ENCODE results near the gene ANGPTL7. TPM values are rescaled to one million over a fixed set of nuclear protein-coding genes. Genes with fewer than 3 reads are reported as not detected.
A peak's percentile ranks its signal among the peaks of the same experiment; 100 is the strongest.

The ANGPTL7 gene
- total and polyA plus RNA-seq, 2 of the 8 experiments (the other 6 are each of a cell fraction or from before 2014, with no cell fraction given) = not detected

DNA sequence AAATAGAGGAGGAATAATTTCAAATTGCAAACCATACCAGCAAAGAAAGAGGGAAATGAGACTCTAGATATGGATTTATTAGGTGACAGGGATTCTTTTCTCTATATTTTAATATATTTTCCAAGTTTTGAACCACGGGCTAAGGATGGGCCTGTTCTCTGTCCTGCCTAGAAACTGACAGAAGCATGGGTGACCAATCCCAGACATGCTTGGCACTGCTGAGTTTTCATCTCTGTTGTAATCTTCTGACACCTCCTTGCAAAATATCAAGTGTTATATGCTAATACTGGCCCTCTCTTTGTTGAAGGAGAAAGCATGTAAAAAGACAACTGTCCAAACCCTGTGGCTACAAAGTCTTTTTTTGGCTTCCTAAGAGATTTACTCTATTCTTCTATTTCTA lies 774 bp upstream of the ANGPTL7 start:
- H4K8ac ChIP-seq (ENCODE audit: extremely low read depth, insufficient read depth, low read length) = no peak overlapping the region
- no peak overlapping the region for H3K56ac ChIP-seq (replicated peaks; ENCODE audit: insufficient read length, low read depth, low read length)
- peaks cover 3% of the 10 kb centered on the region; the same call in 1 of the 2 replicates for H3K79me1 ChIP-seq (ENCODE audit: low read depth, low read length)
- H3K9me3 ChIP-seq (ENCODE audit: insufficient read depth in 2 of 2, low read depth in 1 of 2, low read length in 1 of 2) = no peaks in the 10 kb centered on the region
- H3K27ac ChIP-seq (ENCODE audit: low read depth, low read length) = no peak overlapping the region
- FAIRE-seq (no peak), DNase-seq (ENCODE audit: low read depth in 1 of 2, low spot score in 2 of 2) (no peak)
- TF ChIP-seq CBX5 (IDR thresholded peaks at IDR 0.05; ENCODE audit: low read depth, low read length) (no peak), RFX5 (IDR thresholded peaks at IDR 0.05; ENCODE audit: borderline replicate concordance, low read depth, low read length) (peak; percentile 48; the same call in 1 of the 2 replicates)
- H4K20me1 ChIP-seq (replicated peaks in 1 of 2; ENCODE audit: control insufficient read depth in 1 of 2, insufficient read depth in 2 of 2, low read length in 2 of 2) = peaks cover 0 to 11% of the 10 kb centered on the region in 2 experiments
- POLR2A ChIA-PET (ENCODE audit: partially characterized antibody) = interaction anchor here (0.6 kb wide), 1 partner anchor 582 kb away, joined by 3 read pairs; no protein-coding TSS in a partner anchor
- H3K4me2 ChIP-seq (ENCODE audit: insufficient read depth in 1 of 2, low read depth in 2 of 2, low read length in 2 of 2) = no peak overlapping the region
- H2BK15ac ChIP-seq (ENCODE audit: low read length) = no peak overlapping the region
- H2AK5ac ChIP-seq (ENCODE audit: low read depth, low read length) = no peak overlapping the region
- H4K91ac ChIP-seq (replicated peaks; ENCODE audit: insufficient read length, low read length) = no peak overlapping the region
- H3K23ac ChIP-seq (ENCODE audit: insufficient read length) = no peak overlapping the region
- no peak overlapping the region for H3K14ac ChIP-seq (ENCODE audit: insufficient read length)
- H2BK12ac ChIP-seq (ENCODE audit: low read depth, low read length) = no peak overlapping the region
- no peak overlapping the region for H3K4me3 ChIP-seq (ENCODE audit: extremely low read depth in 1 of 4, insufficient read depth in 2 of 4, low read depth in 3 of 4, low read length in 4 of 4)
- H3K36me3 ChIP-seq (ENCODE audit: control insufficient read depth in 2 of 4, insufficient read depth in 4 of 4, low read length in 3 of 4) = peaks cover 2 to 13% (median 5%) of the 10 kb centered on the region in 4 experiments; a peak in 6 of 8 replicates
- H3K23me2 ChIP-seq (ENCODE audit: low read depth, low read length) = no peaks in the 10 kb centered on the region; the same call in 1 of the 2 replicates
- H2BK5ac ChIP-seq (ENCODE audit: low read depth, low read length) = no peak overlapping the region
- H3K27me3 ChIP-seq (replicated peaks in 1 of 4; ENCODE audit: control insufficient read depth in 3 of 4, extremely low read depth in 1 of 4, insufficient read depth in 3 of 4, low read length in 3 of 4) = no peaks in the 10 kb centered on the region
- CTCF ChIA-PET (ENCODE audit: partially characterized antibody) = interaction anchor here (0.9 kb wide), 1 partner anchor 8 kb away, joined by 4 read pairs; no protein-coding TSS in a partner anchor
- H3K4me1 ChIP-seq (replicated peaks in 1 of 4; ENCODE audit: control insufficient read depth in 3 of 4, insufficient read depth in 4 of 4, low read length in 3 of 4) = no peaks in the 10 kb centered on the region
- no peak overlapping the region for H3K9ac ChIP-seq (replicated peaks in 1 of 4; ENCODE audit: extremely low read depth in 1 of 4, low read depth in 3 of 4, low read length in 3 of 4)
- no peak overlapping the region for H2BK20ac ChIP-seq (ENCODE audit: low read length)
- no peak overlapping the region for H2BK120ac ChIP-seq (replicated peaks; ENCODE audit: low read depth, low read length)
- no peak overlapping the region for H4K5ac ChIP-seq (ENCODE audit: insufficient read length, low read depth, low read length)
- 83% methylated on average over 1 of the region's 1 CpG; no CpG with 5 or more reads in 1 of the 2 experiments for WGBS, 2 experiments (ENCODE audit: extremely low coverage in 1 of 2, insufficient coverage in 1 of 2, insufficient read length in 1 of 2, insufficient replicate concordance in 2 of 2, low coverage in 1 of 2, low lambda C conversion rate in 2 of 2, missing lambda C conversion rate in 1 of 2)
- no peak overlapping the region for H3K18ac ChIP-seq (ENCODE audit: extremely low read depth, low read length)
- no peaks in the 10 kb centered on the region for H3K79me2 ChIP-seq (ENCODE audit: control insufficient read depth in 1 of 2, insufficient read depth in 2 of 2, low read length in 2 of 2)
- H3K4ac ChIP-seq (replicated peaks; ENCODE audit: insufficient read length, low read depth, low read length) = no peak overlapping the region
- H2AFZ ChIP-seq (ENCODE audit: low read length) = no peak overlapping the region

Measured in H1 (cell line).